Activated B cell treated with CpG ODN at 0.5 μM for 24 hours (primary cell): ENCODE results near the gene VDR. TPM values are rescaled to one million over a fixed set of nuclear protein-coding genes. Genes with fewer than 3 reads are reported as not detected.

ENCODE experiments used
- ATAC-seq: fragments of 200-7000 bp; cut with Tn5 transposase; one replicate; pipeline ENCODE4 v1.10.0; 2021; ENCODE audit warnings: low read depth, mild to moderate bottlenecking, moderate library complexity
- CTCF ChIA-PET: fragments of 350-600 bp; sonication (Branson Sonifier 250); formaldehyde crosslinking; loops from one replicate; lab custom pipeline; 2021; ENCODE audit warnings: antibody characterized with exemption; lab: Charles Lee
- POLR2A ChIA-PET: fragments of 350-600 bp; sonication (Branson Sonifier 250); formaldehyde crosslinking; loops from one replicate; lab custom pipeline; 2021; ENCODE audit warnings: antibody characterized with exemption; lab: Charles Lee
- DNase-seq: peaks from one replicate; pipeline ENCODE4 v3.0.0; 2022
- H3K27ac Mint-ChIP-seq: one replicate; pipeline ENCODE4 v1.8.0; 2020; ENCODE audit warnings: mixed read lengths
- H3K27me3 Mint-ChIP-seq: one replicate; pipeline ENCODE4 v1.8.0; 2021; ENCODE audit warnings: mixed read lengths
- H3K36me3 Mint-ChIP-seq: one replicate; pipeline ENCODE4 v1.8.0; 2021; ENCODE audit warnings: low read depth, mixed read lengths
- H3K4me1 Mint-ChIP-seq: one replicate; pipeline ENCODE4 v1.8.0; 2021; ENCODE audit warnings: mixed read lengths
- H3K4me3 Mint-ChIP-seq: one replicate; pipeline ENCODE4 v1.8.0; 2020; ENCODE audit warnings: mild to moderate bottlenecking, mixed read lengths
- H3K9me3 Mint-ChIP-seq: one replicate; pipeline ENCODE4 v1.8.0; 2020; ENCODE audit warnings: mixed read lengths
- CTCF ChIP-seq: fragments of 200-600 bp; IDR thresholded peaks from one replicate; pipeline ENCODE4 v1.8.0; 2022; ENCODE audit warnings: antibody characterized with exemption, mild to moderate bottlenecking
- intact Hi-C: fragments of 100-400 bp; cut with micrococcal nuclease; formaldehyde crosslinking; loops from one replicate; pipeline ENCODE4 v1.15.1; 2024
- total RNA-seq: library from RNA; stranded (reverse); gene quantifications from 2 replicates; pipeline ENCODE4 v1.2.3, GENCODE V29; 2022

The VDR gene
- total RNA-seq, 1 donor from 2014 or later = 0.86 TPM

GRCh38 chr12:47888153-47888819, 16.5 kb downstream of the VDR start:
- intact Hi-C loops = no loop called here

GRCh38 chr12:47887529-47887928, 17.3 kb downstream of the VDR start:
- H3K27me3 Mint-ChIP-seq = peaks cover 5% of the 10 kb centered on the region
- no peaks in the 10 kb centered on the region for H3K36me3 Mint-ChIP-seq
- no peak overlapping the region for H3K27ac Mint-ChIP-seq
- CTCF ChIA-PET = no interaction called here
- H3K9me3 Mint-ChIP-seq = no peaks in the 10 kb centered on the region
- no peak for ATAC-seq
- TF ChIP-seq CTCF = no peak
- H3K4me3 Mint-ChIP-seq = no peak overlapping the region
- intact Hi-C loops = no loop called here
- POLR2A ChIA-PET = no interaction called here
- H3K4me1 Mint-ChIP-seq = peaks cover 15% of the 10 kb centered on the region
- DNase-seq = no peak

More at GRCh38 chr12:47888153-47888819, 16.5 kb downstream of the VDR start:
- no peaks in the 10 kb centered on the region for H3K27me3 Mint-ChIP-seq
- no peak for TF ChIP-seq CTCF
- H3K4me1 Mint-ChIP-seq = peaks cover 10% of the 10 kb centered on the region
- no peaks in the 10 kb centered on the region for H3K9me3 Mint-ChIP-seq
- POLR2A ChIA-PET = no interaction called here
- no peaks in the 10 kb centered on the region for H3K36me3 Mint-ChIP-seq
- H3K27ac Mint-ChIP-seq = no peak overlapping the region
- no peak overlapping the region for H3K4me3 Mint-ChIP-seq
- CTCF ChIA-PET = no interaction called here
- no peak for ATAC-seq
- DNase-seq = no peak

DNA sequence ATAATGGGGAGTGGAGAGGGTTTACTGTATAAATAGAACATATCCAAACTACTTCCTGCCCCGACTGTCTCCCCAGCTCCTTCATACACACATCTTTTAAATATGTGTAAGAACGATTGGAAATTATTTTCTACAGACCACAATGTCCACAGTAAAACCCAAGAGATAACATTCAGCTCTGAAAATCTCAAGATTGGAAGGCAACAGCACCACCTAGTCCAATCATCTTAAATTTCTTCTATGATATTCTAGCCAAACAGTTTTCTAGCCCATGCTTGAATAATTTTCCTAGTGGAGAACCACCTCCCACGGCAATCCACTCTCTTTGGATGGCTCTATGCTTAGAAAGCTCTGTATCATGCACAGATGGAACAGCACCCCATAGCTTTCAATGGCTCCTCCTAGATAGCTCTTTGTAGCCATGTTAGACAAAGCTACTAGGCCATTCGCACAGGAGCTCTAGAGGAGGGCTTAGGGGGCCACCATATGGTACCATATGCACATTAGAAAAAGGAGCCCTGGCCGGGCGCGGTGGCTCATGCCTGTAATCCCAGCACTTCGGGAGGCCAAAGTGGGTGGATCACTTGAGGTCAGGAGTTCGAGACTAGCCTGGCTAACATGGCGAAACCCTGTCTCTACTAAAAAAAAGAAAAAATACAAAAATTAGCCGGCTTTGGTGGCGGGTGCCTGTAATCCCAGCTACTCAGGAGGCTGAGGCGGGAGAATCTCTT, 18.1 kb downstream of the VDR start:
- Mint-ChIP-seq H3K27ac (no peak overlapping the region), H3K36me3 (no peaks in the 10 kb centered on the region), H3K9me3 (no peaks in the 10 kb centered on the region), H3K4me1 (peaks cover 22% of the 10 kb centered on the region), H3K27me3 (peaks cover 8% of the 10 kb centered on the region), H3K4me3 (no peak overlapping the region)
- ATAC-seq (no peak), DNase-seq (no peak)
- no peak for TF ChIP-seq CTCF
- intact Hi-C loops = no loop called here
- ChIA-PET CTCF (no interaction called here), POLR2A (no interaction called here)

GRCh38 chr12:47885566-47885965, 19.2 kb downstream of the VDR start:
- intact Hi-C loops = no loop called here
- no peaks in the 10 kb centered on the region for H3K36me3 Mint-ChIP-seq
- peaks cover 9% of the 10 kb centered on the region for H3K27me3 Mint-ChIP-seq
- H3K4me1 Mint-ChIP-seq = peaks cover 22% of the 10 kb centered on the region
- H3K9me3 Mint-ChIP-seq = no peaks in the 10 kb centered on the region
- no peak overlapping the region for H3K4me3 Mint-ChIP-seq
- DNase-seq (no peak), ATAC-seq (no peak)
- ChIA-PET CTCF (no interaction called here), POLR2A (no interaction called here)
- no peak for TF ChIP-seq CTCF
- H3K27ac Mint-ChIP-seq = no peak overlapping the region

GRCh38 chr12:47885012-47885501, 19.7 kb downstream of the VDR start:
- H3K27ac Mint-ChIP-seq = no peak overlapping the region
- no peaks in the 10 kb centered on the region for H3K9me3 Mint-ChIP-seq
- no peak overlapping the region for H3K4me3 Mint-ChIP-seq
- H3K36me3 Mint-ChIP-seq = no peaks in the 10 kb centered on the region
- CTCF ChIA-PET = no interaction called here
- ATAC-seq = no peak
- peaks cover 22% of the 10 kb centered on the region for H3K4me1 Mint-ChIP-seq
- intact Hi-C loops = no loop called here
- TF ChIP-seq CTCF = no peak
- DNase-seq = no peak
- H3K27me3 Mint-ChIP-seq = peaks cover 9% of the 10 kb centered on the region
- POLR2A ChIA-PET = no interaction called here
